Stimulated activated naive B cell treated with anti-CD40 and anti-IgM and Interleukin-4, amounts not matched to agents 10 μg/mL and 1 μg/mL and 100 μg/mL, for 72 hours (primary cell): ENCODE results near the gene CCRL2.
"Not testable (repeated sequence)": the region's sequence is repeated elsewhere in the genome, so short reads cannot be mapped to it uniquely, and the experiment has no call there.

Experiments
- ATAC-seq, 2 donors: fragments of 150-1000 bp; cut with Tn5 transposase; replicated peaks; 2 replicates each; pipeline ENCODE4 v1.10.0; 2021; ENCODE audit warnings: moderate library complexity in 1 of 2
- DNase-seq: peaks from one replicate; pipeline ENCODE4 v3.0.0; 2021
- H3K27ac Mint-ChIP-seq: one replicate; pipeline ENCODE4 v1.8.0; 2022; ENCODE audit warnings: mild to moderate bottlenecking, mixed read lengths
- H3K27me3 Mint-ChIP-seq, 2 donors: one replicate each; pipeline ENCODE4 v1.8.0; 2022; ENCODE audit warnings: mixed read lengths in 2 of 2
- H3K36me3 Mint-ChIP-seq, 2 donors: one replicate each; pipeline ENCODE4 v1.8.0; 2022; ENCODE audit warnings: mixed read lengths in 2 of 2, mild to moderate bottlenecking in 1 of 2
- H3K4me1 Mint-ChIP-seq, 2 donors: one replicate each; pipeline ENCODE4 v1.8.0; 2022; ENCODE audit warnings: mixed read lengths in 2 of 2, mild to moderate bottlenecking in 1 of 2
- H3K4me3 Mint-ChIP-seq, 2 donors: one replicate each; pipeline ENCODE4 v1.8.0; 2022; ENCODE audit warnings: mild to moderate bottlenecking in 2 of 2, mixed read lengths in 2 of 2, moderate library complexity in 1 of 2
- H3K9me3 Mint-ChIP-seq, 2 donors: one replicate each; pipeline ENCODE4 v1.8.0; 2022; ENCODE audit warnings: mixed read lengths in 2 of 2, mild to moderate bottlenecking in 1 of 2

CCRL2 gene

DNA sequence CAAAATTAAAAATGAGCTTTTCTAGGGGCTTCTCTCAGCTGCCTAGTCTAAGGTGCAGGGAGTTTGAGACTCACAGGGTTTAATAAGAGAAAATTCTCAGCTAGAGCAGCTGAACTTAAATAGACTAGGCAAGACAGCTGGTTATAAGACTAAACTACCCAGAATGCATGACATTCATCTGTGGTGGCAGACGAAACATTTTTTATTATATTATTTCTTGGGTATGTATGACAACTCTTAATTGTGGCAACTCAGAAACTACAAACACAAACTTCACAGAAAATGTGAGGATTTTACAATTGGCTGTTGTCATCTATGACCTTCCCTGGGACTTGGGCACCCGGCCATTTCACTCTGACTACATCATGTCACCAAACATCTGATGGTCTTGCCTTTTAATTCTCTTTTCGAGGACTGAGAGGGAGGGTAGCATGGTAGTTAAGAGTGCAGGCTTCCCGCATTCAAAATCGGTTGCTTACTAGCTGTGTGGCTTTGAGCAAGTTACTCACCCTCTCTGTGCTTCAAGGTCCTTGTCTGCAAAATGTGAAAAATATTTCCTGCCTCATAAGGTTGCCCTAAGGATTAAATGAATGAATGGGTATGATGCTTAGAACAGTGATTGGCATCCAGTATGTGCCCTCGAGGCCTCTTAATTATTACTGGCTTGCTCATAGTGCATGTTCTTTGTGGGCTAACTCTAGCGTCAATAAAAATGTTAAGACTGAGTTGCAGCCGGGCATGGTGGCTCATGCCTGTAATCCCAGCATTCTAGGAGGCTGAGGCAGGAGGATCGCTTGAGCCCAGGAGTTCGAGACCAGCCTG is 35.3 kb upstream of the CCRL2 start:
- ATAC-seq (no peak), DNase-seq (no peak)
- H3K9me3 Mint-ChIP-seq, result no peaks in the 10 kb centered on the region
- peaks cover 14 to 17% of the 10 kb centered on the region in 2 donors for H3K27me3 Mint-ChIP-seq
- H3K4me1 Mint-ChIP-seq, result peaks cover 3 to 20% of the 10 kb centered on the region in 2 donors
- no peak overlapping the region for H3K27ac Mint-ChIP-seq
- no peaks in the 10 kb centered on the region for H3K36me3 Mint-ChIP-seq
- no peak overlapping the region for H3K4me3 Mint-ChIP-seq

DNA sequence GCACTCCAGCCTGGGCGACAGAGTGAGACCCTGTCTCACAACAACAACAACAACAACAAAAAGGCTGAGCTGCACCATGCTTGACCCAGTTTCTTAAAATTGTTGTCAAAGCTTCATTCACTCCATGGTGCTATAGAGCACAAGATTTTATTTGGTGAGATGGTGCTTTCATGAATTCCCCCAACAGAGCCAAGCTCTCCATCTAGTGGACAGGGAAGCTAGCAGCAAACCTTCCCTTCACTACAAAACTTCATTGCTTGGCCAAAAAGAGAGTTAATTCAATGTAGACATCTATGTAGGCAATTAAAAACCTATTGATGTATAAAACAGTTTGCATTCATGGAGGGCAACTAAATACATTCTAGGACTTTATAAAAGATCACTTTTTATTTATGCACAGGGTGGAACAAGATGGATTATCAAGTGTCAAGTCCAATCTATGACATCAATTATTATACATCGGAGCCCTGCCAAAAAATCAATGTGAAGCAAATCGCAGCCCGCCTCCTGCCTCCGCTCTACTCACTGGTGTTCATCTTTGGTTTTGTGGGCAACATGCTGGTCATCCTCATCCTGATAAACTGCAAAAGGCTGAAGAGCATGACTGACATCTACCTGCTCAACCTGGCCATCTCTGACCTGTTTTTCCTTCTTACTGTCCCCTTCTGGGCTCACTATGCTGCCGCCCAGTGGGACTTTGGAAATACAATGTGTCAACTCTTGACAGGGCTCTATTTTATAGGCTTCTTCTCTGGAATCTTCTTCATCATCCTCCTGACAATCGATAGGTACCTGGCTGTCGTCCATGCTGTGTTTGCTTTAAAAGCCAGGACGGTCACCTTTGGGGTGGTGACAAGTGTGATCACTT is 34.3 kb upstream of the CCRL2 start:
- Mint-ChIP-seq H3K36me3 (no peaks in the 10 kb centered on the region), H3K4me3 (no peak overlapping the region), H3K9me3 (no peaks in the 10 kb centered on the region), H3K27me3 (peaks cover 14 to 17% of the 10 kb centered on the region in 2 donors), H3K4me1 (peaks cover 3 to 18% of the 10 kb centered on the region in 2 donors), H3K27ac (no peak overlapping the region)
- ATAC-seq, result no peak
- DNase-seq, result no peak

DNA sequence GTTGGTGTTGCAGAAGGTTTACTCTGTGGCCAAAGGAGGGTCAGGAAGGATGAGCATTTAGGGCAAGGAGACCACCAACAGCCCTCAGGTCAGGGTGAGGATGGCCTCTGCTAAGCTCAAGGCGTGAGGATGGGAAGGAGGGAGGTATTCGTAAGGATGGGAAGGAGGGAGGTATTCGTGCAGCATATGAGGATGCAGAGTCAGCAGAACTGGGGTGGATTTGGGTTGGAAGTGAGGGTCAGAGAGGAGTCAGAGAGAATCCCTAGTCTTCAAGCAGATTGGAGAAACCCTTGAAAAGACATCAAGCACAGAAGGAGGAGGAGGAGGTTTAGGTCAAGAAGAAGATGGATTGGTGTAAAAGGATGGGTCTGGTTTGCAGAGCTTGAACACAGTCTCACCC is 32.3 kb upstream of the CCRL2 start:
- H3K9me3 Mint-ChIP-seq, result no peaks in the 10 kb centered on the region
- no peaks in the 10 kb centered on the region for H3K36me3 Mint-ChIP-seq
- DNase-seq (no peak), ATAC-seq (no peak)
- no peak overlapping the region for H3K27ac Mint-ChIP-seq
- H3K27me3 Mint-ChIP-seq, result peaks cover 14 to 22% of the 10 kb centered on the region in 2 donors
- H3K4me3 Mint-ChIP-seq, result no peak overlapping the region
- H3K4me1 Mint-ChIP-seq, result peaks cover 5 to 9% of the 10 kb centered on the region in 2 donors

DNA sequence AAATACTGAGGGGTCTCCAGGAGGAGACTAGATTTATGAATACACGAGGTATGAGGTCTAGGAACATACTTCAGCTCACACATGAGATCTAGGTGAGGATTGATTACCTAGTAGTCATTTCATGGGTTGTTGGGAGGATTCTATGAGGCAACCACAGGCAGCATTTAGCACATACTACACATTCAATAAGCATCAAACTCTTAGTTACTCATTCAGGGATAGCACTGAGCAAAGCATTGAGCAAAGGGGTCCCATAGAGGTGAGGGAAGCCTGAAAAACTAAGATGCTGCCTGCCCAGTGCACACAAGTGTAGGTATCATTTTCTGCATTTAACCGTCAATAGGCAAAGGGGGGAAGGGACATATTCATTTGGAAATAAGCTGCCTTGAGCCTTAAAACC is 31.8 kb upstream of the CCRL2 start:
- Mint-ChIP-seq H3K36me3 (no peaks in the 10 kb centered on the region), H3K9me3 (no peaks in the 10 kb centered on the region), H3K27me3 (peaks cover 14 to 22% of the 10 kb centered on the region in 2 donors), H3K4me3 (no peak overlapping the region), H3K4me1 (peaks cover 7 to 10% of the 10 kb centered on the region in 2 donors), H3K27ac (no peak overlapping the region)
- DNase-seq, result no peak
- ATAC-seq, result no peak

DNA sequence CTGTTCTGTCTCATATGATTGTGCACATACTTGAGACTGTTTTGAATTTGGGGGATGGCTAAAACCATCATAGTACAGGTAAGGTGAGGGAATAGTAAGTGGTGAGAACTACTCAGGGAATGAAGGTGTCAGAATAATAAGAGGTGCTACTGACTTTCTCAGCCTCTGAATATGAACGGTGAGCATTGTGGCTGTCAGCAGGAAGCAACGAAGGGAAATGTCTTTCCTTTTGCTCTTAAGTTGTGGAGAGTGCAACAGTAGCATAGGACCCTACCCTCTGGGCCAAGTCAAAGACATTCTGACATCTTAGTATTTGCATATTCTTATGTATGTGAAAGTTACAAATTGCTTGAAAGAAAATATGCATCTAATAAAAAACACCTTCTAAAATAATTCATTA is 31.2 kb upstream of the CCRL2 start:
- Mint-ChIP-seq H3K4me3 (no peak overlapping the region), H3K9me3 (no peaks in the 10 kb centered on the region), H3K4me1 (peaks cover 11 to 16% of the 10 kb centered on the region in 2 donors), H3K27me3 (peaks cover 14 to 22% of the 10 kb centered on the region in 2 donors), H3K27ac (no peak overlapping the region), H3K36me3 (no peaks in the 10 kb centered on the region)
- no peak for ATAC-seq
- no peak for DNase-seq

DNA sequence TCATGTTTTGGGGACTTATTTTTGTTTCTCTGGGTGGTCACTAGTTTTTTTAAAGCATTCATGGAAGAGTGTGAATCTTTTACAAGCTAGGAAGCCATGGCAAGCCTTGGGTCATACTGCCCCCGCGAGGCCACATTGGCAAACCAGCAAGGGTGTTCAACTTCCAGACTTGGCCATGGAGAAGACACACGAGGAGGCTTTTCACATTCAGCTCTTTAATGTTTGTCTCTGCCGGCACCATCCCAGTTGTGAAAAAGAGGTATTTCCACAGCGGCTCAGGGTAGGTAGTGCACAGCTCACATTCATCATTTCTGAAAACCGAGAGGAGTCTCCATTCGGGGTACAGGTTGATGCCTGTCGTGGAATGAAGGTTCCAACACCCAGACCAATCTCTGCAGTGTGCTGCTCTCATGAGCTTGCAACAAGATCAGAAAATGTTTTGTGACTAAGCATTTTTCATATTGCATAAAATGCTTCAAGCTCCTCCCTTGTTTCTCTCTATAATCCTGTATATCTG is 28.6 kb upstream of the CCRL2 start:
- Mint-ChIP-seq H3K27me3 (peaks cover 8 to 16% of the 10 kb centered on the region in 2 donors), H3K9me3 (no peaks in the 10 kb centered on the region), H3K4me1 (peaks cover 20 to 29% of the 10 kb centered on the region in 2 donors), H3K27ac (peak overlapping the region; percentile 2), H3K4me3 (no peak overlapping the region), H3K36me3 (no peaks in the 10 kb centered on the region)
- DNase-seq (peak; percentile 36), ATAC-seq (peak; percentile 72 to 79)

DNA sequence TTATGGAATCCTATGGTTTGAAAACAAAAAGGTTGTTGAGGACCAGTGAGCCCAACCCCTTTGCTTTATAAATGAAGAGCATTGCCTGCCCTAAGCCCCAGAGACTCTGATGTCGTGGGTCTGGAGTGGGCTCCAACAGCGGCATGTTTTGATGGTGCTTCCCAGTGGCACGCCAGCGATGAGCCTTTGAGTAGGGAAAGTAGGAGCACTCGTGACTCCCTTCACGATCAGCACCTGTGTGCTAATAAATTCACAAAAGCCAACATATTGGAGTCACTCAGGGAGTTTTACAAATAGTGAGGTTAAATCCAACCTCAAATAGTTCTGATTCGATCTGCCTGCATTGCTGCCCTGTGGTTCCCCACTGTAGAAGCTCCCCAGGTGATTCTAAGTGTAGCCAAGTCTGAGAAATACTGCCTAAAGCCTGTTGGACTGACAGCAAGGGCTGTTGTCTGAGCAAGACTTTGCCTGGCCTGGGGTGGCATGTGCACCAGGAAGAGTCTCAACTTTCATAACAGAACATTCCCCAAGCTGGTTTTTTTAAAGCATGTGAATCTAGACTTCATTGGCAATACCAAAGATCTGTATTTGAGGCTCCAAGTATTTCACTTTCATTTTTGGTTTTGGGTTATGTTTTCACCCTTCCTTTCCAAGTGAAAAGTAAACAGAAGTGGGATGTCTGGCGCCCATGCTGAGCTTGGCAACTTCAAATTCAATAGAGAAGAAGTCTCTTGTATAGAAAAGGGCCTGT is 26.4 kb upstream of the CCRL2 start:
- H3K9me3 Mint-ChIP-seq, result no peaks in the 10 kb centered on the region
- H3K4me1 Mint-ChIP-seq, result peaks cover 31 to 45% of the 10 kb centered on the region in 2 donors
- no peak for ATAC-seq
- no peak overlapping the region for H3K4me3 Mint-ChIP-seq
- H3K36me3 Mint-ChIP-seq, result no peaks in the 10 kb centered on the region
- peaks cover 0 to 5% of the 10 kb centered on the region in 2 donors for H3K27me3 Mint-ChIP-seq
- peak overlapping the region; percentile 31 for H3K27ac Mint-ChIP-seq
- DNase-seq, result no peak

DNA sequence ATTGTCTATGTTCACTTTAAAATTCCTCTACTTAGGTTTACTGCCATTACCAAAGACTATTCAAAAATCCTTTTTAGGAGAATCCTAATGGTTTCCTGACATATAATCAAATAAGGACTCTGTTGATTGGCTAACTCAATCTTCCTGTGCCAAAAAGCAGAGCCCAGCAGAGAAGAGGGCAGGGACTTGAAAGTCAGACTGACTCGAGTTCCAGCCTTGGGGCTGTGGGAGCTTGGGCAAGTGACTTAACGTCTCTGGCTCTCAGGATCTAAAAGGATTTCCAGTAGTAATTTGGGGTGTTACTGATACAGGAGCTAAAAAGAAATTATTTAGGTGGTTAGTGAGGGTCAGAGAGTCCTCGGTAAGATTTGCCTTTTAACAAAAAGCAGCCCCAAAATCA is 25.4 kb upstream of the CCRL2 start:
- Mint-ChIP-seq H3K36me3 (no peaks in the 10 kb centered on the region), H3K4me1 (peaks cover 35 to 53% of the 10 kb centered on the region in 2 donors), H3K27me3 (peaks cover 0 to 5% of the 10 kb centered on the region in 2 donors), H3K4me3 (no peak overlapping the region), H3K9me3 (no peaks in the 10 kb centered on the region), H3K27ac (no peak overlapping the region)
- ATAC-seq (no peak), DNase-seq (no peak)

DNA sequence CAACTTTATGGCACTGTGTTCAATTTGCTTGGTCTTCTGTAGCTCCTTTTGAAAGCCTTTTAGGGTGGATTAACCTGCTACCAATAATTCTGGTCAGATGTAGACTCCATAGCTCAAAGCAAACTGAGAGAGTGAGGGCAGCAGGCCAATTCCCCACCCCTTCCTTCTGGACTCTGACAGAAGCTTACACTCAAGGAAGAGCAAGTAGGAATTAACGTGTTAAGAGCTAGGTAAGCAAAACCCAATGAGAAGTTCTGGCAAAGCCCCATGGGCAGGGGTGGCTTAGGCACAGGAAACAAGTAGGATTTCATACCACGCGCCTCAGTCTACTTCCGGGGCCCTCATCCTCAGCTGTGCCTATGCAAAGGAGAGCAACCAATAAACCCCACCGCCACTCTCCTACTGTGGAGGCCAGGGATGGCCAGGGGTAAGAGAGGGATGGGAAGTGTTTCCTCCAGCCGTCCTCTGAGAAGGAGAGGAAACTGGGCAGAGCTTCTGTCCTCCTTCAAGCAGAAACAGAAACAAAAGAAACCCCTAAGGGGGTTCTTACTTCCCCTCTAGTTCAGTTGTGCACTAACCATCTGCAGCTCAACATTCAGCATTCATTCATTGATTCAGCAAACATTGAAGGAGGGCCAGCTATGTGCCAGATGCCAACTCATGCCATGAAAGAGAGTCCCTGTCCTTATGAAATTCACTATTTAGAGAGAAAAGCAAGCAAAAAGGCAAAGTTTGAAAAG is 23.7 kb upstream of the CCRL2 start:
- Mint-ChIP-seq H3K9me3 (no peaks in the 10 kb centered on the region), H3K27me3 (peaks cover 0 to 1% of the 10 kb centered on the region in 2 donors), H3K27ac (peak overlapping the region; percentile 78), H3K4me3 (peak overlapping the region in 1 of 2 donors; percentile 39), H3K4me1 (peaks cover 33 to 49% of the 10 kb centered on the region in 2 donors), H3K36me3 (no peaks in the 10 kb centered on the region)
- no peak for DNase-seq
- ATAC-seq, result peak; percentile 72 to 77

DNA sequence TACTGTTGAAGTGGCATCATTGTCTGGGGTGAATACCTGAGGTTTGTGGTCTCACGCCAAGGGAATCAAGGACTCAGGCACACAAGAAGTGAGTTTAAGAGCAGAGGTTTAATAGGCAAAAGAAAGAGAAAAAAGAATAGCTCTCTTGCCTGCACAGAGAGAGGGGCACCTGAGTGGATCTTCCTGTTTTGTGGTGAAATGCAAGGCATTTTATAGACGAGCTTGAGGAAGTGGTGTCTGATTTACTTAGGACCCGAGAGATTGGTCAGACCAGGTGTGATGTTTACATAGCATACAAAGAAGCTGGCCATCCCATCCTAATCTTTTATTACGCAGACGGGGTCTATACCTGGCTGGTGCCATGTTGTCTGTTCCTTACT is 23.1 kb upstream of the CCRL2 start:
- Mint-ChIP-seq H3K27ac (no peak overlapping the region), H3K9me3 (no peaks in the 10 kb centered on the region), H3K27me3 (no peaks in the 10 kb centered on the region), H3K4me3 (peak overlapping the region in 1 of 2 donors; percentile 39), H3K36me3 (no peaks in the 10 kb centered on the region), H3K4me1 (peaks cover 32 to 47% of the 10 kb centered on the region in 2 donors)
- ATAC-seq, result peak; percentile 60
- no peak for DNase-seq

DNA sequence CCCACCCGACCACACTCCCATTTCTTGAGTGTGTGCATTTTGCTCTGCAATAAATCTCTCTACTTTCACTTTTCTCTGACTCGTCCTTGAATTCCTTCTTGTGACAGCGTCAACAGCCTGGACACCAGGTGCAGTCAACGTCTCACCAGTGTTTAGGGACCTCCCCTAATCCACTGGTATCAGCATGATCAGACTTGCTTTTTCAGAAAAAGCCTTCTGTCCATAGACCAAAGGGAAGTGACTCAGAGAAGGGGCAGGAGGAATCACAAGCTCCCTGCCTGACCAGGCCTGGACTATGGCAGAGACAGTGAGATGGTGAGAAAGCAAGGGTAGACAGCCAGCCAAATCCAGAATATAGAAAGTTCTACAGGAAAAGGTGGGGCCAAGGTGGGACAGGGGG is 20.9 kb upstream of the CCRL2 start:
- Mint-ChIP-seq H3K27me3 (no peaks in the 10 kb centered on the region), H3K27ac (no peak overlapping the region), H3K4me1 (peaks cover 23 to 33% of the 10 kb centered on the region in 2 donors), H3K4me3 (peak overlapping the region in 1 of 2 donors; percentile 1), H3K9me3 (no peaks in the 10 kb centered on the region), H3K36me3 (no peaks in the 10 kb centered on the region)
- ATAC-seq (peak; percentile 77 to 78), DNase-seq (no peak)

DNA sequence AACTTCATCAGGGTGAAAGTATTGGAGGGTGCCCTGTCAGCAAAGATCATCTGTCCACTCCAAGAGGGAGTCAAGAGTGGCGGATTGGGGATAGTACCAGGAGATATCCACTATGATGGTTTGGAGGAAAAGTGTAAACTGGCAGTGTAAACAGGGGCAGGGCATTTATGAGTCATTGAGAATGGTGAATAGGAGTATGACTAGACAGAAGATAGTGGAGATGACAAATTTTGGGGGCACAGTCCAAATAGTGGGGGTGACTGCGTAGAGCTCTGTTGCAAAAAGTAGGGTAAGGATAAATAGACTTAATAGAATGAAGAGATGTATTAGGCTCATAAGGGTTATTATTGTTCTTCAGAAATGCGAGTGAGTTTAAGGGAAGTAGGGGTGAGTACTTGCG is 18.2 kb upstream of the CCRL2 start:
- H3K9me3 Mint-ChIP-seq, H3K4me3 Mint-ChIP-seq, H3K36me3 Mint-ChIP-seq, ATAC-seq, DNase-seq, H3K27me3 Mint-ChIP-seq, H3K27ac Mint-ChIP-seq: not testable (repeated sequence)
- H3K4me1 Mint-ChIP-seq, result peaks cover 11 to 20% of the 10 kb centered on the region in 2 donors

DNA sequence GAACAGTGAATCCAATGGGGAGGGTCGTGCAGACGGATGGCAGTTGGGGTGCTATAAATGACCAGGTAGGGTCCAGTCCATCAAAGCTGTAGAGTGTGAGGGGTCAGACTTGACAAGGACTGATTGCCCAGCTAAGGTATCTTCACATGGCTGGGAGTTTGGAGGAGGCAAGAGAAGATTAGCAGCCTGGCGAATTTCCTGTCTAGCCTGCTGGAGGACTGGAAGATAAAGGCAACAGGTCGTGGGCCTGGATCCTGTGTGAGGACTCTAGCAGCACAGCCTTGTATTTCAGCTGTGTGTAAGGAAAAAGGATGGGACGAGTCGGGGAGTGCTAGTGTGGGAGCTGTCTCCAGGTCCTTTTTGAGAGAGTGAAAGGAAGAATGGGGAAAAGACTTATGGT is 17.8 kb upstream of the CCRL2 start:
- DNase-seq, result no peak
- H3K27me3 Mint-ChIP-seq, result no peaks in the 10 kb centered on the region
- no peak overlapping the region for H3K4me3 Mint-ChIP-seq
- H3K36me3 Mint-ChIP-seq, result no peaks in the 10 kb centered on the region
- H3K27ac Mint-ChIP-seq, result no peak overlapping the region
- no peaks in the 10 kb centered on the region for H3K9me3 Mint-ChIP-seq
- peaks cover 8 to 16% of the 10 kb centered on the region in 2 donors for H3K4me1 Mint-ChIP-seq
- ATAC-seq, result no peak
